ENCODE results near the gene SCGB2B2.

DNA sequence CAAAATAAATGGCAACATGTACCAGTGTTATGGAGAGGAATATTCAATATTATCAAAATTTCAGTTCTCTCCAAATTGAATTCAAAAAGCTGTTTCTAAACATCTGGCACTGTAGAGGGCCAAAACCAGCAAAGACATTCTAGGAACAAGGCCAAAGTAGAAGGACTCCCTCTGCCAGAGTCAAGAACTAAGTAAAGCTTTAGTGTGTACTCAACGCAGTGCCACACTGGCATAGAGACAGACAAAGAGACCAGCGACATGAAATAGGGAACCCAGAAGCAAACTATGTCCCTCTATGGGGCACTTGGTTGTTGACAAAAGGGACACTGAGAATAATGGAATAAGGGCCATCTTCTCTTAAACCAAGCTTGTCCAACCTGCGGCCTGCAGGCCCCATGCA, 15.6 kb downstream of the SCGB2B2 start:
- TF ChIP-seq ZBTB20 (tag by site-specific recombination; IDR thresholded peaks at IDR 0.05) = no peak
- TF ChIP-seq, protein P1, sequence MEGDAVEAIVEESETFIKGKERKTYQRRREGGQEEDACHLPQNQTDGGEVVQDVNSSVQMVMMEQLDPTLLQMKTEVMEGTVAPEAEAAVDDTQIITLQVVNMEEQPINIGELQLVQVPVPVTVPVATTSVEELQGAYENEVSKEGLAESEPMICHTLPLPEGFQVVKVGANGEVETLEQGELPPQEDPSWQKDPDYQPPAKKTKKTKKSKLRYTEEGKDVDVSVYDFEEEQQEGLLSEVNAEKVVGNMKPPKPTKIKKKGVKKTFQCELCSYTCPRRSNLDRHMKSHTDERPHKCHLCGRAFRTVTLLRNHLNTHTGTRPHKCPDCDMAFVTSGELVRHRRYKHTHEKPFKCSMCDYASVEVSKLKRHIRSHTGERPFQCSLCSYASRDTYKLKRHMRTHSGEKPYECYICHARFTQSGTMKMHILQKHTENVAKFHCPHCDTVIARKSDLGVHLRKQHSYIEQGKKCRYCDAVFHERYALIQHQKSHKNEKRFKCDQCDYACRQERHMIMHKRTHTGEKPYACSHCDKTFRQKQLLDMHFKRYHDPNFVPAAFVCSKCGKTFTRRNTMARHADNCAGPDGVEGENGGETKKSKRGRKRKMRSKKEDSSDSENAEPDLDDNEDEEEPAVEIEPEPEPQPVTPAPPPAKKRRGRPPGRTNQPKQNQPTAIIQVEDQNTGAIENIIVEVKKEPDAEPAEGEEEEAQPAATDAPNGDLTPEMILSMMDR (tag by site-specific recombination; IDR thresholded peaks at IDR 0.05) = no peak
- TF ChIP-seq, protein P2, sequence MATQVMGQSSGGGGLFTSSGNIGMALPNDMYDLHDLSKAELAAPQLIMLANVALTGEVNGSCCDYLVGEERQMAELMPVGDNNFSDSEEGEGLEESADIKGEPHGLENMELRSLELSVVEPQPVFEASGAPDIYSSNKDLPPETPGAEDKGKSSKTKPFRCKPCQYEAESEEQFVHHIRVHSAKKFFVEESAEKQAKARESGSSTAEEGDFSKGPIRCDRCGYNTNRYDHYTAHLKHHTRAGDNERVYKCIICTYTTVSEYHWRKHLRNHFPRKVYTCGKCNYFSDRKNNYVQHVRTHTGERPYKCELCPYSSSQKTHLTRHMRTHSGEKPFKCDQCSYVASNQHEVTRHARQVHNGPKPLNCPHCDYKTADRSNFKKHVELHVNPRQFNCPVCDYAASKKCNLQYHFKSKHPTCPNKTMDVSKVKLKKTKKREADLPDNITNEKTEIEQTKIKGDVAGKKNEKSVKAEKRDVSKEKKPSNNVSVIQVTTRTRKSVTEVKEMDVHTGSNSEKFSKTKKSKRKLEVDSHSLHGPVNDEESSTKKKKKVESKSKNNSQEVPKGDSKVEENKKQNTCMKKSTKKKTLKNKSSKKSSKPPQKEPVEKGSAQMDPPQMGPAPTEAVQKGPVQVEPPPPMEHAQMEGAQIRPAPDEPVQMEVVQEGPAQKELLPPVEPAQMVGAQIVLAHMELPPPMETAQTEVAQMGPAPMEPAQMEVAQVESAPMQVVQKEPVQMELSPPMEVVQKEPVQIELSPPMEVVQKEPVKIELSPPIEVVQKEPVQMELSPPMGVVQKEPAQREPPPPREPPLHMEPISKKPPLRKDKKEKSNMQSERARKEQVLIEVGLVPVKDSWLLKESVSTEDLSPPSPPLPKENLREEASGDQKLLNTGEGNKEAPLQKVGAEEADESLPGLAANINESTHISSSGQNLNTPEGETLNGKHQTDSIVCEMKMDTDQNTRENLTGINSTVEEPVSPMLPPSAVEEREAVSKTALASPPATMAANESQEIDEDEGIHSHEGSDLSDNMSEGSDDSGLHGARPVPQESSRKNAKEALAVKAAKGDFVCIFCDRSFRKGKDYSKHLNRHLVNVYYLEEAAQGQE (tag by site-specific recombination; IDR thresholded peaks at IDR 0.05) = no peak
- TF ChIP-seq, protein P3, sequence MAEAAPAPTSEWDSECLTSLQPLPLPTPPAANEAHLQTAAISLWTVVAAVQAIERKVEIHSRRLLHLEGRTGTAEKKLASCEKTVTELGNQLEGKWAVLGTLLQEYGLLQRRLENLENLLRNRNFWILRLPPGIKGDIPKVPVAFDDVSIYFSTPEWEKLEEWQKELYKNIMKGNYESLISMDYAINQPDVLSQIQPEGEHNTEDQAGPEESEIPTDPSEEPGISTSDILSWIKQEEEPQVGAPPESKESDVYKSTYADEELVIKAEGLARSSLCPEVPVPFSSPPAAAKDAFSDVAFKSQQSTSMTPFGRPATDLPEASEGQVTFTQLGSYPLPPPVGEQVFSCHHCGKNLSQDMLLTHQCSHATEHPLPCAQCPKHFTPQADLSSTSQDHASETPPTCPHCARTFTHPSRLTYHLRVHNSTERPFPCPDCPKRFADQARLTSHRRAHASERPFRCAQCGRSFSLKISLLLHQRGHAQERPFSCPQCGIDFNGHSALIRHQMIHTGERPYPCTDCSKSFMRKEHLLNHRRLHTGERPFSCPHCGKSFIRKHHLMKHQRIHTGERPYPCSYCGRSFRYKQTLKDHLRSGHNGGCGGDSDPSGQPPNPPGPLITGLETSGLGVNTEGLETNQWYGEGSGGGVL (tag by site-specific recombination; IDR thresholded peaks at IDR 0.05) = no peak
- TF ChIP-seq, protein P4, sequence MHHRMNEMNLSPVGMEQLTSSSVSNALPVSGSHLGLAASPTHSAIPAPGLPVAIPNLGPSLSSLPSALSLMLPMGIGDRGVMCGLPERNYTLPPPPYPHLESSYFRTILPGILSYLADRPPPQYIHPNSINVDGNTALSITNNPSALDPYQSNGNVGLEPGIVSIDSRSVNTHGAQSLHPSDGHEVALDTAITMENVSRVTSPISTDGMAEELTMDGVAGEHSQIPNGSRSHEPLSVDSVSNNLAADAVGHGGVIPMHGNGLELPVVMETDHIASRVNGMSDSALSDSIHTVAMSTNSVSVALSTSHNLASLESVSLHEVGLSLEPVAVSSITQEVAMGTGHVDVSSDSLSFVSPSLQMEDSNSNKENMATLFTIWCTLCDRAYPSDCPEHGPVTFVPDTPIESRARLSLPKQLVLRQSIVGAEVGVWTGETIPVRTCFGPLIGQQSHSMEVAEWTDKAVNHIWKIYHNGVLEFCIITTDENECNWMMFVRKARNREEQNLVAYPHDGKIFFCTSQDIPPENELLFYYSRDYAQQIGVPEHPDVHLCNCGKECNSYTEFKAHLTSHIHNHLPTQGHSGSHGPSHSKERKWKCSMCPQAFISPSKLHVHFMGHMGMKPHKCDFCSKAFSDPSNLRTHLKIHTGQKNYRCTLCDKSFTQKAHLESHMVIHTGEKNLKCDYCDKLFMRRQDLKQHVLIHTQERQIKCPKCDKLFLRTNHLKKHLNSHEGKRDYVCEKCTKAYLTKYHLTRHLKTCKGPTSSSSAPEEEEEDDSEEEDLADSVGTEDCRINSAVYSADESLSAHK (tag by site-specific recombination; IDR thresholded peaks at IDR 0.05) = no peak
- no peak for TF ChIP-seq SCRT2 (tag by site-specific recombination; IDR thresholded peaks at IDR 0.05)

All from HEK293 (cell line).